HG03095 (cell line): ENCODE data around the gene ACO2.

Experiments used
- ATAC-seq: cut with Tn5 transposase; IDR thresholded peaks from one replicate; pipeline ENCODE4 v1.9.1; 2021; ENCODE audit warnings: moderate library complexity; ENCODE audit not compliant: unreplicated experiment

Gene ACO2

GRCh38 chr22:41518048-41518347 is 49.1 kb downstream of the ACO2 start:
- ATAC-seq, result no peak

- no peak for ATAC-seq
Measured at GRCh38 chr22:41521126-41521525, 52.2 kb downstream of the ACO2 start.

GRCh38 chr22:41522813-41523212 is 53.9 kb downstream of the ACO2 start:
- ATAC-seq, result no peak

- no peak for ATAC-seq
Measured at GRCh38 chr22:41523464-41524221, 54.7 kb downstream of the ACO2 start.

- ATAC-seq, result no peak
Measured at GRCh38 chr22:41524251-41524661, 55.3 kb downstream of the ACO2 start.

GRCh38 chr22:41524809-41525449 is 56.0 kb downstream of the ACO2 start:
- no peak for ATAC-seq

- no peak for ATAC-seq
Measured at GRCh38 chr22:41525450-41526225, 56.7 kb downstream of the ACO2 start.

GRCh38 chr22:41526226-41526829 is 57.4 kb downstream of the ACO2 start:
- ATAC-seq, result no peak

GRCh38 chr22:41526830-41527799 is 58.2 kb downstream of the ACO2 start:
- no peak for ATAC-seq

- ATAC-seq, result no peak
Measured at GRCh38 chr22:41528132-41528766, 59.3 kb downstream of the ACO2 start.

- no peak for ATAC-seq
Measured at GRCh38 chr22:41528938-41529561, 60.1 kb downstream of the ACO2 start.

- ATAC-seq, result no peak
Measured at GRCh38 chr22:41530890-41531714, 62.2 kb downstream of the ACO2 start.

GRCh38 chr22:41531715-41532477 is 63.0 kb downstream of the ACO2 start:
- no peak for ATAC-seq

GRCh38 chr22:41532908-41533825 is 64.2 kb downstream of the ACO2 start:
- no peak for ATAC-seq

GRCh38 chr22:41534219-41534618 is 65.3 kb downstream of the ACO2 start:
- ATAC-seq, result no peak

- no peak for ATAC-seq
Measured at GRCh38 chr22:41535244-41535643, 66.3 kb downstream of the ACO2 start.

- no peak for ATAC-seq
Measured at GRCh38 chr22:41537203-41537602, 68.3 kb downstream of the ACO2 start.
